Adrenal gland (tissue), 12 donors: Measurements from ENCODE around the gene TMEM245. TPM values are rescaled to one million over a fixed set of nuclear protein-coding genes. Genes with fewer than 3 reads are reported as not detected.
"Not testable (repeated sequence)": the region's sequence is repeated elsewhere in the genome, so short reads cannot be mapped to it uniquely, and the experiment has no call there.

ENCODE experiments used
- DNase-seq, 7 donors: peaks; one replicate each; pipeline ENCODE4 v3.0.0-alpha.2; 2019 to 2020
- H3K27ac ChIP-seq, 5 donors: fragments of 200-600 bp; sonication (generic) in 4 of 5; 1 replicate in 3 of 5; 2 replicates in 2 of 5; pipeline versions ENCODE4 v1.5.1 to v1.8.0; 2016 to 2020; ENCODE audit warnings: mild to moderate bottlenecking in 1 of 5
- H3K27me3 ChIP-seq: fragments of 200-600 bp; 2 replicates; pipeline ENCODE4 v1.8.0; 2021
- H3K36me3 ChIP-seq, 2 donors: fragments of 200-600 bp; replicated peaks in 1 of 2; 1 replicate in 1 of 2; 2 replicates in 1 of 2; pipeline versions ENCODE4 v1.5.1 to v1.8.0; 2018 to 2022
- H3K4me1 ChIP-seq, 2 donors: fragments of 200-600 bp; replicated peaks in 1 of 2; 1 replicate in 1 of 2; 2 replicates in 1 of 2; pipeline versions ENCODE4 v1.5.1 to v1.8.0; 2018 to 2021
- H3K4me3 ChIP-seq, 4 donors: fragments of 200-600 bp; sonication (generic) in 3 of 4; one replicate each; pipeline ENCODE4 v1.5.1; 2016 to 2018
- H3K9me3 ChIP-seq, 3 donors: fragments of 200-600 bp; sonication (generic) in 1 of 3; replicated peaks in 1 of 3; 1 replicate in 2 of 3; 2 replicates in 1 of 3; pipeline versions ENCODE4 v1.5.1 to v1.8.0; 2016 to 2021
- POLR2A ChIP-seq, 2 donors: fragments of 450-650 bp; IDR thresholded peaks; one replicate each; pipeline ENCODE4 v1.6.1; 2017; ENCODE audit warnings: antibody characterized with exemption in 2 of 2, mild to moderate bottlenecking in 2 of 2, moderate library complexity in 1 of 2
- WGBS, 4 donors: extraction: QIAGEN DNeasy Blood & Tissue Kit in 2 of 4; methylation state at CpG; one replicate each; pipeline versions ENCODE4 v1.1.5 to v1.1.7; 2013 to 2017; 5-methylcytosine and 5-hydroxymethylcytosine counted together
- intact Hi-C, 2 donors: fragments of 100-400 bp; cut with DNase I; formaldehyde crosslinking; loops; one replicate each; pipeline versions ENCODE4 v1.14.1 to v1.15.0; 2022 to 2023
- polyA plus RNA-seq, 3 donors: library from polyadenylated mRNA; stranded (reverse); fragments of 200-250 nt in 2 of 3; fragments of 350-450 nt in 1 of 3; fragmentation: Illumina TruSeq in 1 of 3; extraction: RNeasy Lipid Tissue Mini Kit (QIAGEN cat#74804) in 1 of 3; gene quantifications; one replicate each; pipeline ENCODE4 v1.2.3, GENCODE V29; 2013 to 2014
- total RNA-seq, 9 donors: library from RNA; depleted of rRNA in 4 of 9; stranded (reverse); fragments of >200 nt in 4 of 9; fragments of 120-200 nt in 1 of 9; fragmentation: NEBNext Ultra II Directional in 1 of 9; extraction: Animal tissue kit (Norgen Biotek cat#: 25700) in 1 of 9; gene quantifications; one replicate each; pipeline versions ENCODE4 v1.1.0 to v1.2.4, GENCODE V29; 2013 to 2023
- TF ChIP-seq, protein P1 (sequence below), 6 experiments: fragments of 450-650 bp in 4 of 6; fragments of 200-600 bp in 2 of 6; sonication (generic) in 1 of 6; IDR thresholded peaks; 1 replicate in 5 of 6; 2 replicates in 1 of 6; pipeline versions ENCODE4 v1.5.1 to v1.8.0; 2016 to 2021; ENCODE audit warnings: antibody characterized with exemption in 6 of 6, mild to moderate bottlenecking in 2 of 6, moderate library complexity in 1 of 6
- donor health status: healthy with polysubstance abuse.
- donor health status: Bipolar disorder and iron deficiency.
- donor health status: DM: yes; HTN: yes; CAD: no.
- donor health status: DM: no; HTN: no; CAD: no.
- donor health status: DM: no; HTN: no; CAD: no.
- donor health status: DM: yes; HTN: yes; CAD: no.

Gene TMEM245
- total and polyA plus RNA-seq, 12 donors: 23.6 to 363 (median 143) TPM

DNA sequence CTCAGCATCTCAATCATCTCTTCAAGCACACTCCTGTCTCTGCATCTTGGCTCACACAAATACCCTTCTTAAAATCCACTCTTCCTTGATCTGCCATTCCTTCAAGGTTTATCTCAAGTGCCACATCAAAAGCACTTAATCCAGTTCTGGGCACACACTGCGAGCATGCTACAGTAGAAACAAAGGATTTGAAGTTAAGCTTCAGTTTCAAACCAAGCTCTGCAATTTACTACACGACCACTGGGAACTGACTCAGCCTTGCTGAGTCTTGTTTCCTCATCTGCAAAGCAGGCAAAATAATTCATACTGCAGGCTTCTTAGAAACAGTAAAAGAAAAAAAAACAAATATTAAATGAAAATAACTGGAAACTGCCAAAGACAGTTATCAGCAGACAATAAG is 56.0 kb downstream of the TMEM245 start:
- 76 to 81% (median 78%) methylated on average over 2 of the region's 2 CpGs for WGBS, 4 donors
- no peaks in the 10 kb centered on the region for H3K9me3 ChIP-seq

DNA sequence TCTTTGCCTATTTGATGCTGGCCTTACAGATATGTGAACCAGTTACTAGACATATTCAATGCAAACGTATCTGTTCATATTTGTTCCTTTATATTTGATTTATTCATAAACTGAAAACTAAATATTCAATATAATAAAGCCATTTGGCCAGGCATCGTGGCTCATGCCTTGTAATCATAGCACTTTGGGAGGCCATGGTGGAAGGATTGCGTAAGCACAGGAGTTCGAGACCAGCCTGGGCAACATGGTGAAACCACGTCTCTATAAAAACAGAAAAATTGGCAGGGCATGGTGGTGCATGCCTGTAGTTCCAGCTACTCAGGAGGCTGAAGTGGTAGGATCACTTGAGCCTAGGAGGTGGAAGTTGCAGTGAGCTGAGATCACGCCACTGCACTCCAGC is 57.2 kb downstream of the TMEM245 start:
- 85 to 92% (median 89%) methylated on average over 6 of the region's 6 CpGs for WGBS, 4 donors
- H3K27me3 ChIP-seq: no peaks in the 10 kb centered on the region

More for the DNA sequence above, 56.0 kb downstream of the TMEM245 start:
- no peak overlapping the region for H3K4me3 ChIP-seq
- intact Hi-C loops: no loop called here
- DNase-seq: no peak
- H3K36me3 ChIP-seq: peaks cover 0 to 92% of the 10 kb centered on the region in 2 donors
- H3K27me3 ChIP-seq: no peaks in the 10 kb centered on the region
- H3K27ac ChIP-seq: no peak overlapping the region
- TF ChIP-seq, protein P1, sequence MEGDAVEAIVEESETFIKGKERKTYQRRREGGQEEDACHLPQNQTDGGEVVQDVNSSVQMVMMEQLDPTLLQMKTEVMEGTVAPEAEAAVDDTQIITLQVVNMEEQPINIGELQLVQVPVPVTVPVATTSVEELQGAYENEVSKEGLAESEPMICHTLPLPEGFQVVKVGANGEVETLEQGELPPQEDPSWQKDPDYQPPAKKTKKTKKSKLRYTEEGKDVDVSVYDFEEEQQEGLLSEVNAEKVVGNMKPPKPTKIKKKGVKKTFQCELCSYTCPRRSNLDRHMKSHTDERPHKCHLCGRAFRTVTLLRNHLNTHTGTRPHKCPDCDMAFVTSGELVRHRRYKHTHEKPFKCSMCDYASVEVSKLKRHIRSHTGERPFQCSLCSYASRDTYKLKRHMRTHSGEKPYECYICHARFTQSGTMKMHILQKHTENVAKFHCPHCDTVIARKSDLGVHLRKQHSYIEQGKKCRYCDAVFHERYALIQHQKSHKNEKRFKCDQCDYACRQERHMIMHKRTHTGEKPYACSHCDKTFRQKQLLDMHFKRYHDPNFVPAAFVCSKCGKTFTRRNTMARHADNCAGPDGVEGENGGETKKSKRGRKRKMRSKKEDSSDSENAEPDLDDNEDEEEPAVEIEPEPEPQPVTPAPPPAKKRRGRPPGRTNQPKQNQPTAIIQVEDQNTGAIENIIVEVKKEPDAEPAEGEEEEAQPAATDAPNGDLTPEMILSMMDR (IDR thresholded peaks at IDR 0.05): peak in 1 of 6 experiments; percentile 13
- TF ChIP-seq POLR2A (IDR thresholded peaks at IDR 0.05): no peak
- no peaks in the 10 kb centered on the region for H3K4me1 ChIP-seq

DNA sequence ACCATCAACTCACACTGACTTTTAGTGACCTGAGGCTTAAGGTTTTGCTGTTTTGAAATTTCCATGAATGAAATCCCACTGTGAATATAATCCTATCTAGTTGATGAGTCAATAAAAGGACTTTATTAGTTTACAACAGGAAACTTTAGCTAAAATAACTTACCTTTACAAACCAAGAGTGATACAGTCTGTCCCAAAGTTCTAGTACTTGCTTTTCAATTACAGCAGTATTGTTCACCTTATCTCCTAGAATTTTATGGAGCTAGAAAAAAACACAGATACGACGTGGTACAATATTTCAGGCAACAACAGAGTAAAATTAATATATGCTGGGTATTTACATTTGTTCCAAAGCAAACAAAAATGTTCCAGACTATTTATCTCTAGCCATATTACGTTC is 59.6 kb downstream of the TMEM245 start:
- Histone ChIP-seq H3K27me3 (no peaks in the 10 kb centered on the region), H3K9me3 (no peaks in the 10 kb centered on the region), H3K27ac (no peak overlapping the region), H3K4me3 (no peak overlapping the region), H3K4me1 (no peaks in the 10 kb centered on the region), H3K36me3 (peaks cover 0 to 96% of the 10 kb centered on the region in 2 donors)
- intact Hi-C loops: no loop called here
- 65 to 87% (median 69%) methylated on average over 3 of the region's 3 CpGs for WGBS, 4 donors
- TF ChIP-seq, protein P1 (IDR thresholded peaks at IDR 0.05): no peak
- no peak for TF ChIP-seq POLR2A (IDR thresholded peaks at IDR 0.05)
- DNase-seq: no peak

More for the DNA sequence above, 57.2 kb downstream of the TMEM245 start:
- Histone ChIP-seq H3K27ac (no peak overlapping the region), H3K4me3 (no peak overlapping the region), H3K4me1 (no peaks in the 10 kb centered on the region), H3K36me3 (peaks cover 0 to 92% of the 10 kb centered on the region in 2 donors), H3K9me3 (no peaks in the 10 kb centered on the region)
- no peak for TF ChIP-seq POLR2A (IDR thresholded peaks at IDR 0.05)
- TF ChIP-seq, protein P1 (IDR thresholded peaks at IDR 0.05): no peak
- DNase-seq: no peak
- intact Hi-C loops: no loop called here

DNA sequence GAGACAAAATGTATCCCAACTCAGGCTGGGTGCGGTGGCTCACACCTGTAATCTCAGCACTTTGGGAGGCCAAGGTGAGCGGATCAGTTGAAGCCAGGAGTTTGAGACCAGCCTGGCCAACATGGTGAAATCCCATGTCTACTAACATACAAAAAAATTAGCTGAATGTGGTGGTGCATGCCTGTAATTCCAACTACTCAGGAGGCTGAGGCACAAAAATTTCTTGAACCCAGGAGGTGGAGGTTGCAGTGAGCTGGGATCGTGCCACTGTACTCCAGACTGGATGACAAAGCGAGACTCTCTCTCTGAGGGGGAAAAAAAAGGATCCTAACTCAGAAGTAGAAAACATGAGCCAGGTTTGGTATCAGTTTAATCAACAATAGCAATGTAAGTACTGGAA is 66.6 kb downstream of the TMEM245 start:
- intact Hi-C loops, H3K4me3 ChIP-seq, H3K27me3 ChIP-seq, DNase-seq, H3K9me3 ChIP-seq: not testable (repeated sequence)
- H3K36me3 ChIP-seq: peaks cover 0 to 61% of the 10 kb centered on the region in 2 donors
- peak overlapping the region in 1 of 5 donors; percentile 42 for H3K27ac ChIP-seq
- WGBS, 4 donors: 83 to 96% (median 95%) methylated on average over 4 of the region's 4 CpGs
- peaks cover 10 to 31% of the 10 kb centered on the region in 2 donors for H3K4me1 ChIP-seq

DNA sequence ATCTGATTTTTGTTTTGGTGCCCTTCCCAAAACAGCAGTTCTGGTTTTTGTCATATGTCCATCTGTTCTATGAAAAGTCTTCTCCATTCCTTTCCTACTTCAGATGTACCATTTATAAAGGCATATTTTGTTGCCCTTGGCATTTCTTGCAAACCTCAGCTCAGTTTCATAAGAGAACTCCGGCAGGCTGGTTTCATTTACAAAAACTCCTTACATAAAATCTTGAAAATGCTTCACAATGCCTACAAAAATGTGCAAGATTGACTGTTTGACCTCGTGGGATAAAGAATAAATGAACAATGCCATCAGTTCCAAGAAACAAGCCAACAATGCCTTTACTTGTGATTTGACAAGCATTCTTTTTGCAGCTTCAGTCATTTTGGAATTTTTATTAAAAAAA is 67.3 kb downstream of the TMEM245 start:
- Histone ChIP-seq H3K36me3 (peaks cover 0 to 63% of the 10 kb centered on the region in 2 donors), H3K4me3 (no peak overlapping the region), H3K9me3 (no peaks in the 10 kb centered on the region), H3K27me3 (no peaks in the 10 kb centered on the region), H3K4me1 (peaks cover 10 to 31% of the 10 kb centered on the region in 2 donors), H3K27ac (no peak overlapping the region)
- WGBS, 4 donors: 14 to 43% (median 40%) methylated on average over 2 of the region's 2 CpGs
- TF ChIP-seq POLR2A (IDR thresholded peaks at IDR 0.05): no peak
- TF ChIP-seq, protein P1 (IDR thresholded peaks at IDR 0.05): no peak
- intact Hi-C loops: no loop called here
- no peak for DNase-seq
